Measurements from ENCODE around the gene YWHAG. TPM values are rescaled to one million over a fixed set of nuclear protein-coding genes. Genes with fewer than 3 reads are reported as not detected.
A peak's percentile ranks its signal among the peaks of the same experiment; 100 is the strongest.
"Not testable (repeated sequence)": the region's sequence is repeated elsewhere in the genome, so short reads cannot be mapped to it uniquely, and the experiment has no call there.

The YWHAG gene
- total RNA-seq, 1 experiment from 2014 or later = 178 TPM

GRCh38 chr7:76371396-76371795, 12.6 kb upstream of the YWHAG start:
- CTCF ChIA-PET = interaction anchor here (1.0 kb wide), 1 partner anchor 12 kb away, joined by 3 read pairs; no protein-coding TSS in a partner anchor
- Mint-ChIP-seq H3K9me3 (ENCODE audit: unreplicated experiment) (no peaks in the 10 kb centered on the region), H3K4me1 (ENCODE audit: insufficient read depth, unreplicated experiment) (peaks cover 12% of the 10 kb centered on the region), H3K27me3 (ENCODE audit: insufficient read depth, unreplicated experiment) (no peaks in the 10 kb centered on the region), H3K36me3 (ENCODE audit: insufficient read depth, unreplicated experiment) (no peaks in the 10 kb centered on the region), H3K4me3 (ENCODE audit: unreplicated experiment) (no peak overlapping the region), H3K27ac (ENCODE audit: low read depth, unreplicated experiment) (no peak overlapping the region)
- TF ChIP-seq, protein P1, sequence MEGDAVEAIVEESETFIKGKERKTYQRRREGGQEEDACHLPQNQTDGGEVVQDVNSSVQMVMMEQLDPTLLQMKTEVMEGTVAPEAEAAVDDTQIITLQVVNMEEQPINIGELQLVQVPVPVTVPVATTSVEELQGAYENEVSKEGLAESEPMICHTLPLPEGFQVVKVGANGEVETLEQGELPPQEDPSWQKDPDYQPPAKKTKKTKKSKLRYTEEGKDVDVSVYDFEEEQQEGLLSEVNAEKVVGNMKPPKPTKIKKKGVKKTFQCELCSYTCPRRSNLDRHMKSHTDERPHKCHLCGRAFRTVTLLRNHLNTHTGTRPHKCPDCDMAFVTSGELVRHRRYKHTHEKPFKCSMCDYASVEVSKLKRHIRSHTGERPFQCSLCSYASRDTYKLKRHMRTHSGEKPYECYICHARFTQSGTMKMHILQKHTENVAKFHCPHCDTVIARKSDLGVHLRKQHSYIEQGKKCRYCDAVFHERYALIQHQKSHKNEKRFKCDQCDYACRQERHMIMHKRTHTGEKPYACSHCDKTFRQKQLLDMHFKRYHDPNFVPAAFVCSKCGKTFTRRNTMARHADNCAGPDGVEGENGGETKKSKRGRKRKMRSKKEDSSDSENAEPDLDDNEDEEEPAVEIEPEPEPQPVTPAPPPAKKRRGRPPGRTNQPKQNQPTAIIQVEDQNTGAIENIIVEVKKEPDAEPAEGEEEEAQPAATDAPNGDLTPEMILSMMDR (IDR thresholded peaks at IDR 0.05; ENCODE audit: unreplicated experiment) = no peak
- POLR2A ChIA-PET = no interaction called here
- no peak for DNase-seq (ENCODE audit: unreplicated experiment)
- intact Hi-C loops (cut with micrococcal nuclease) = no loop called here
- no TSS peak for BruUV-seq (replicated peaks)

GRCh38 chr7:76369018-76369417, 10.2 kb upstream of the YWHAG start:
- intact Hi-C loops (cut with micrococcal nuclease) = no loop called here
- H3K27ac Mint-ChIP-seq (ENCODE audit: low read depth, unreplicated experiment) = no peak overlapping the region
- BruUV-seq (replicated peaks) = no TSS peak
- H3K27me3 Mint-ChIP-seq (ENCODE audit: insufficient read depth, unreplicated experiment) = no peaks in the 10 kb centered on the region
- no peaks in the 10 kb centered on the region for H3K9me3 Mint-ChIP-seq (ENCODE audit: unreplicated experiment)
- ChIA-PET CTCF (interaction anchor here (1.5 kb wide), 1 partner anchor 9 kb away, joined by 8 read pairs; no protein-coding TSS in a partner anchor), POLR2A (interaction anchor here (0.6 to 1.0 kb wide), 3 partner anchors 10 to 1169 kb away, joined by 3 read pairs; partner anchors contain the start of gene YWHAG)
- no peak overlapping the region for H3K4me3 Mint-ChIP-seq (ENCODE audit: unreplicated experiment)
- DNase-seq (ENCODE audit: unreplicated experiment) = peak; percentile 20
- peaks cover 26% of the 10 kb centered on the region for H3K4me1 Mint-ChIP-seq (ENCODE audit: insufficient read depth, unreplicated experiment)
- TF ChIP-seq, protein P1 (IDR thresholded peaks at IDR 0.05; ENCODE audit: unreplicated experiment) = no peak
- no peaks in the 10 kb centered on the region for H3K36me3 Mint-ChIP-seq (ENCODE audit: insufficient read depth, unreplicated experiment)

DNA sequence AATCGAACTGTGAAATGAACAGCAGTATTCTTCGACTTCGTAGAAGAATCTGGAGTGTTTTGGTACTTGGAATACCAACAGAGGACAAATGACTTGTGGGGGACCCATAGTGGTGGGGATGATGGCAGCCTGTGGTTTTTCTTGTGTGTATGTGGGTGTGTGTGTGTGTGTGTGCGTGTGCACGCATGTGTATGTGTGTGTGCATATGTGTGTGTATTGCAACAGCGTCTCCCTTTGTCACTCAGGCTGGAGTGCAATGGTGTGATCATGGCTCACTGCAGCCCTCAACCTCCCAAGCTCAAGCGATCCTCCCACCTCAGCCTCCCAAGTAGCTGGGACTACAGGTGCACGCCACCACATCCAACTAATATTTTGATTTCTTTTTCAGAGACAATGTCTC, 9.4 kb upstream of the YWHAG start:
- intact Hi-C loops (cut with micrococcal nuclease) = no loop called here
- ChIA-PET POLR2A (no interaction called here), CTCF (interaction anchor here (0.9 to 1.5 kb wide), 2 partner anchors 8 to 77 kb away, joined by 3 to 8 read pairs; no protein-coding TSS in a partner anchor)
- no peaks in the 10 kb centered on the region for H3K36me3 Mint-ChIP-seq (ENCODE audit: insufficient read depth, unreplicated experiment)
- TF ChIP-seq, protein P1 (IDR thresholded peaks at IDR 0.05; ENCODE audit: unreplicated experiment) = no peak
- H3K27ac Mint-ChIP-seq (ENCODE audit: low read depth, unreplicated experiment) = no peak overlapping the region
- no peak overlapping the region for H3K4me3 Mint-ChIP-seq (ENCODE audit: unreplicated experiment)
- no peak for DNase-seq (ENCODE audit: unreplicated experiment)
- H3K4me1 Mint-ChIP-seq (ENCODE audit: insufficient read depth, unreplicated experiment) = peaks cover 26% of the 10 kb centered on the region
- no peaks in the 10 kb centered on the region for H3K9me3 Mint-ChIP-seq (ENCODE audit: unreplicated experiment)
- no TSS peak for BruUV-seq (replicated peaks)
- no peaks in the 10 kb centered on the region for H3K27me3 Mint-ChIP-seq (ENCODE audit: insufficient read depth, unreplicated experiment)

DNA sequence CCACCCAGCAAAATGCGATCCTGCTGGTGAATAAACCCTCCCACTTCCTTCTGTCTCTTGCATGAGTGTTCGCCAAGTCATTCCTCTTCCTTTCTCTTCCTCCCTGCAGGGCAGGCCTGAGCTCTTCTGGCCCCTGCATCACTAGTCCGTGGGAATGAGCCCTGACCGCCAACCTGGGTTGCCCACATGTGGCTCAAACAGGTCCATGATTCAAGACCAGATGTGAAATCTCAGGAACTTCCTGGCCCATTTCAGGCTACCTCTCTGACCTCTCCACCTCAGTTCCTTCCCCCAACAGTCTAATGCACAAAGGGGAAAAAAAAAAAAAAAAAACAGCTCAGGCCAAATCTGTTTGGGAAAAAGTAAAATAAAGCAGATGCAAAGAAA, 5.4 kb upstream of the YWHAG start:
- TF ChIP-seq, protein P1 (IDR thresholded peaks at IDR 0.05; ENCODE audit: unreplicated experiment) = no peak
- no TSS peak for BruUV-seq (replicated peaks)
- intact Hi-C loops (cut with micrococcal nuclease) = loop anchor here (2.0 kb wide), 1 partner anchor 29 kb away; no protein-coding TSS in a partner anchor
- Mint-ChIP-seq H3K36me3 (ENCODE audit: insufficient read depth, unreplicated experiment) (no peaks in the 10 kb centered on the region), H3K4me3 (ENCODE audit: unreplicated experiment) (peak overlapping the region; percentile 58), H3K9me3 (ENCODE audit: unreplicated experiment) (no peaks in the 10 kb centered on the region), H3K27me3 (ENCODE audit: insufficient read depth, unreplicated experiment) (no peaks in the 10 kb centered on the region), H3K27ac (ENCODE audit: low read depth, unreplicated experiment) (peak overlapping the region; percentile 69), H3K4me1 (ENCODE audit: insufficient read depth, unreplicated experiment) (peaks cover 30% of the 10 kb centered on the region)
- CTCF ChIA-PET = interaction anchor here (0.5 to 1.5 kb wide), 7 partner anchors 13 to 185 kb away, joined by 3 to 5 read pairs (median 4); no protein-coding TSS in a partner anchor
- POLR2A ChIA-PET = interaction anchor here (0.6 to 2.6 kb wide), 8 partner anchors 11 to 60 kb away, joined by 3 to 18 read pairs (median 4); no protein-coding TSS in a partner anchor
- peak; percentile 67 for DNase-seq (ENCODE audit: unreplicated experiment)

DNA sequence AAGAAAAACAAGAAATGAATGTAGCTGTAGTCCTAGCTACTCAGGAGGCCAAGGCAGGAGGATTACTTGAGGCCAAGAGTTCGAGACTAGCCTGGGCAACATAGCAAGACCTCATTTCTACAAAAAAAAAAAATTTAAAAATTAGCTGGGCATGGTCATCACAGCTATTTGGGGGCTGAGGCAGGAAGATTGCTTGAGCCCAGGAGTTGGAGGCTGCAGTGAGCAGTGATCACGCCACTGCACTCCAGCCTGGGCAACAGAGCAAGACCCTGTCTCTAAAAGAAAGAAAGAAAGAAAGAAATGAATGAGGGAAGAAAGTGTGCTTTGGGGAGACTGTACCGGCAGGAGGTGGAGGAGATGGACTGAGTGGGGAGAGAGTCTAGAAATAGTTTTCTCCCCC, 5.0 kb upstream of the YWHAG start:
- not testable (repeated sequence) for H3K4me3 Mint-ChIP-seq (ENCODE audit: unreplicated experiment); BruUV-seq (replicated peaks); DNase-seq (ENCODE audit: unreplicated experiment); H3K9me3 Mint-ChIP-seq (ENCODE audit: unreplicated experiment); H3K36me3 Mint-ChIP-seq (ENCODE audit: insufficient read depth, unreplicated experiment); H3K27me3 Mint-ChIP-seq (ENCODE audit: insufficient read depth, unreplicated experiment)
- POLR2A ChIA-PET = interaction anchor here (0.9 to 2.6 kb wide), 6 partner anchors 12 to 60 kb away, joined by 3 to 18 read pairs (median 6); no protein-coding TSS in a partner anchor
- Mint-ChIP-seq H3K4me1 (ENCODE audit: insufficient read depth, unreplicated experiment) (peaks cover 30% of the 10 kb centered on the region), H3K27ac (ENCODE audit: low read depth, unreplicated experiment) (peak overlapping the region; percentile 69)
- CTCF ChIA-PET = interaction anchor here (0.5 to 1.5 kb wide), 5 partner anchors 13 to 185 kb away, joined by 3 to 4 read pairs (median 4); no protein-coding TSS in a partner anchor
- intact Hi-C loops (cut with micrococcal nuclease) = loop anchor here (2.0 kb wide), 1 partner anchor 29 kb away; no protein-coding TSS in a partner anchor
